CD4-positive, alpha-beta T cell treated with Interleukin-15 for 1 hour (primary cell): ENCODE data around the gene BAZ1B.
"Not testable (repeated sequence)": the region's sequence is repeated elsewhere in the genome, so short reads cannot be mapped to it uniquely, and the experiment has no call there.

Experiments
- DNase-seq: peaks from one replicate; pipeline ENCODE4 v3.0.0-alpha.2; 2020

The BAZ1B gene

GRCh38 chr7:73424489-73424885 lies 97.6 kb downstream of the BAZ1B start:
- DNase-seq, result no peak

- DNase-seq, result no peak
Observed at GRCh38 chr7:73423519-73424488, 98.3 kb downstream of the BAZ1B start.

- not testable (repeated sequence) for DNase-seq
Observed at GRCh38 chr7:73420610-73421009, 101.5 kb downstream of the BAZ1B start.

GRCh38 chr7:73420016-73420415 lies 102.1 kb downstream of the BAZ1B start:
- DNase-seq, result not testable (repeated sequence)

- no peak for DNase-seq
Observed at GRCh38 chr7:73418113-73418703, 103.9 kb downstream of the BAZ1B start.

GRCh38 chr7:73410541-73411131 lies 111.5 kb downstream of the BAZ1B start:
- DNase-seq, result not testable (repeated sequence)

- not testable (repeated sequence) for DNase-seq
Observed at GRCh38 chr7:73404860-73405259, 117.2 kb downstream of the BAZ1B start.

GRCh38 chr7:73399185-73400050 lies 122.7 kb downstream of the BAZ1B start:
- peak; percentile 81 for DNase-seq

- DNase-seq, result no peak
Observed at GRCh38 chr7:73397521-73398281, 124.4 kb downstream of the BAZ1B start.

GRCh38 chr7:73395538-73396503 lies 126.3 kb downstream of the BAZ1B start:
- DNase-seq, result no peak

GRCh38 chr7:73394422-73394821 lies 127.7 kb downstream of the BAZ1B start:
- no peak for DNase-seq

- DNase-seq, result no peak
Observed at GRCh38 chr7:73391396-73391795, 130.7 kb downstream of the BAZ1B start.
